Kidney epithelial cell (primary cell): ENCODE results near the gene MINDY2. TPM values are rescaled to one million over a fixed set of nuclear protein-coding genes. Genes with fewer than 3 reads are reported as not detected.

ENCODE experiments used
- DNase-seq: peaks from one replicate; pipeline ENCODE4 v3.0.0-alpha.2; 2010; ENCODE audit warnings: low read depth
- H3K27me3 ChIP-seq: 2 replicates; pipeline ENCODE4 v1.6.0; 2011; ENCODE audit warnings: low read length; ENCODE audit not compliant: control insufficient read depth, insufficient read depth
- H3K36me3 ChIP-seq: 2 replicates; pipeline ENCODE4 v1.5.1; 2011; ENCODE audit warnings: low read length; ENCODE audit not compliant: control insufficient read depth, insufficient read depth
- H3K4me3 ChIP-seq: 2 replicates; pipeline ENCODE4 v1.5.1; 2011; ENCODE audit warnings: low read depth, mild to moderate bottlenecking, control low read depth, low read length
- CTCF ChIP-seq: IDR thresholded peaks from 2 replicates; pipeline ENCODE4 v1.5.1; 2011; ENCODE audit warnings: mild to moderate bottlenecking, moderate library complexity, low read length, control low read depth, inconsistent platforms; ENCODE audit not compliant: insufficient read depth, poor library complexity, severe bottlenecking
- total RNA-seq: library from RNA; depleted of rRNA; stranded (reverse); fragments of >200 nt; gene quantifications from 2 replicates; pipeline ENCODE4 v1.2.3, GENCODE V29; 2015

Gene MINDY2
- total RNA-seq, 1 donor from 2014 or later: 25.7 TPM

- TF ChIP-seq CTCF: no peak
- H3K36me3 ChIP-seq: no peaks in the 10 kb centered on the region
These were observed 21.4 kb upstream of the MINDY2 start, which contains the start of gene ADAM10 for GRCh38 chr15:58749532-58750337. Gene ADAM10 (minus strand): TSS chr15:58749707. CDS start chr15:58749534, 173 bp downstream.

GRCh38 chr15:58752716-58753115 lies 18.4 kb upstream of the MINDY2 start:
- Histone ChIP-seq H3K36me3 (no peaks in the 10 kb centered on the region), H3K27me3 (no peaks in the 10 kb centered on the region)
- no peak for TF ChIP-seq CTCF

More at GRCh38 chr15:58749532-58750337, 21.4 kb upstream of the MINDY2 start, which contains the start of gene ADAM10:
- Histone ChIP-seq H3K27me3 (no peaks in the 10 kb centered on the region), H3K4me3 (peak within 1 kb of the TSS; percentile 97)
- peak; percentile 91 for DNase-seq

GRCh38 chr15:58755350-58755749 lies 15.8 kb upstream of the MINDY2 start:
- TF ChIP-seq CTCF: no peak
- Histone ChIP-seq H3K36me3 (no peaks in the 10 kb centered on the region), H3K27me3 (no peaks in the 10 kb centered on the region), H3K4me3 (no peak overlapping the region)
- no peak for DNase-seq

More at GRCh38 chr15:58752716-58753115, 18.4 kb upstream of the MINDY2 start:
- H3K4me3 ChIP-seq: no peak overlapping the region
- DNase-seq: no peak

- TF ChIP-seq CTCF: no peak
- Histone ChIP-seq H3K27me3 (no peaks in the 10 kb centered on the region), H3K4me3 (no peak overlapping the region), H3K36me3 (no peaks in the 10 kb centered on the region)
- no peak for DNase-seq
These were observed 15.1 kb upstream of the MINDY2 start for GRCh38 chr15:58755956-58756355.

- peak; percentile 13 for TF ChIP-seq CTCF
- no peak for DNase-seq
- H3K27me3 ChIP-seq: no peaks in the 10 kb centered on the region
- no peaks in the 10 kb centered on the region for H3K36me3 ChIP-seq
- H3K4me3 ChIP-seq: no peak overlapping the region
These were observed 13.0 kb upstream of the MINDY2 start for GRCh38 chr15:58758141-58758540.
